Karpas-422 (cell line): ENCODE results near the gene KIT. TPM values are rescaled to one million over a fixed set of nuclear protein-coding genes. Genes with fewer than 3 reads are reported as not detected.

Experiments used
- DNase-seq: peaks from one replicate; pipeline ENCODE4 v3.0.0-alpha.2; 2015
- H2AFZ ChIP-seq: fragments of 200-600 bp; sonication (generic); 2 replicates; pipeline ENCODE4 v1.6.1; 2014; ENCODE audit warnings: antibody characterized with exemption, low read length, mixed read lengths
- H3K27ac ChIP-seq: fragments of 200-600 bp; sonication (generic); 2 replicates; pipeline ENCODE4 v1.5.1; 2014; ENCODE audit warnings: mild to moderate bottlenecking, low read length, moderate library complexity
- H3K27me3 ChIP-seq: fragments of 200-600 bp; sonication (generic); 2 replicates; pipeline ENCODE4 v1.6.1; 2014; ENCODE audit warnings: low read length, mixed read lengths
- H3K36me3 ChIP-seq: fragments of 200-600 bp; sonication (generic); 2 replicates; pipeline ENCODE4 v1.6.1; 2014; ENCODE audit warnings: low read length, mixed read lengths; ENCODE audit not compliant: insufficient read depth
- H3K4me1 ChIP-seq: fragments of 200-600 bp; sonication (generic); 2 replicates; pipeline ENCODE4 v1.6.1; 2014; ENCODE audit warnings: mild to moderate bottlenecking, low read length, mixed read lengths
- H3K4me2 ChIP-seq: fragments of 200-600 bp; sonication (generic); 2 replicates; pipeline ENCODE4 v1.6.1; 2014; ENCODE audit warnings: low read length, low read depth, mild to moderate bottlenecking; ENCODE audit not compliant: poor library complexity, severe bottlenecking
- H3K4me3 ChIP-seq: fragments of 200-600 bp; sonication (generic); 2 replicates; pipeline ENCODE4 v1.5.1; 2014; ENCODE audit warnings: mild to moderate bottlenecking, antibody characterized with exemption, low read length, mixed read lengths
- H3K79me2 ChIP-seq: fragments of 200-600 bp; sonication (generic); 2 replicates; pipeline ENCODE4 v1.6.1; 2014; ENCODE audit warnings: mild to moderate bottlenecking, low read length, mixed read lengths
- H3K9ac ChIP-seq: fragments of 200-600 bp; sonication (generic); 2 replicates; pipeline ENCODE4 v1.6.0; 2014; ENCODE audit warnings: low read length
- H3K9me2 ChIP-seq: fragments of 200-600 bp; sonication (generic), shearing (Covaris generic); replicated peaks from 2 replicates; pipeline ENCODE4 v1.6.0; 2014; ENCODE audit warnings: mild to moderate bottlenecking, low read length, moderate library complexity; ENCODE audit not compliant: insufficient read depth
- H3K9me3 ChIP-seq: fragments of 300-700, 200-600 bp; sonication (generic); 2 replicates; pipeline ENCODE4 v1.6.1; 2014; ENCODE audit warnings: low read length, mixed read lengths
- H4K20me1 ChIP-seq: fragments of 200-600 bp; sonication (generic); 2 replicates; pipeline ENCODE4 v1.6.1; 2014; ENCODE audit warnings: mild to moderate bottlenecking, antibody characterized with exemption, low read length, low read depth; ENCODE audit not compliant: insufficient read depth
- total RNA-seq: library from RNA; depleted of rRNA; stranded (reverse); fragments of >200 nt; shearing (Covaris generic); gene quantifications from 2 replicates; pipeline ENCODE4 v1.2.3, GENCODE V29; 2014; ENCODE audit warnings: low replicate concordance

Gene KIT
- total RNA-seq, 1 experiment from 2014 or later: not detected

- H3K9me3 ChIP-seq: no peaks in the 10 kb centered on the region
- no peaks in the 10 kb centered on the region for H4K20me1 ChIP-seq
- H2AFZ ChIP-seq: no peak overlapping the region
- H3K79me2 ChIP-seq: no peaks in the 10 kb centered on the region
- H3K4me3 ChIP-seq: no peak overlapping the region
- no peaks in the 10 kb centered on the region for H3K36me3 ChIP-seq
- H3K27me3 ChIP-seq: no peaks in the 10 kb centered on the region
- H3K27ac ChIP-seq: no peak overlapping the region
- no peak overlapping the region for H3K4me2 ChIP-seq
- no peaks in the 10 kb centered on the region for H3K4me1 ChIP-seq
- H3K9ac ChIP-seq: no peak overlapping the region
- no peak for DNase-seq
- H3K9me2 ChIP-seq: no peaks in the 10 kb centered on the region
Observed at GRCh38 chr4:54677853-54678650, 20.3 kb downstream of the KIT start.

GRCh38 chr4:54678826-54679225 is 21.1 kb downstream of the KIT start:
- Histone ChIP-seq H3K9me2 (no peaks in the 10 kb centered on the region), H4K20me1 (no peaks in the 10 kb centered on the region), H2AFZ (no peak overlapping the region), H3K27me3 (no peaks in the 10 kb centered on the region), H3K9ac (no peak overlapping the region), H3K9me3 (no peaks in the 10 kb centered on the region), H3K79me2 (no peaks in the 10 kb centered on the region), H3K4me2 (no peak overlapping the region), H3K4me3 (no peak overlapping the region), H3K36me3 (no peaks in the 10 kb centered on the region), H3K27ac (no peak overlapping the region), H3K4me1 (no peaks in the 10 kb centered on the region)
- no peak for DNase-seq

- Histone ChIP-seq H4K20me1 (no peaks in the 10 kb centered on the region), H3K27me3 (no peaks in the 10 kb centered on the region), H2AFZ (no peak overlapping the region), H3K27ac (no peak overlapping the region), H3K9me3 (no peaks in the 10 kb centered on the region), H3K9ac (no peak overlapping the region), H3K4me1 (no peaks in the 10 kb centered on the region), H3K9me2 (no peaks in the 10 kb centered on the region), H3K79me2 (no peaks in the 10 kb centered on the region), H3K36me3 (no peaks in the 10 kb centered on the region), H3K4me2 (no peak overlapping the region), H3K4me3 (no peak overlapping the region)
- DNase-seq: no peak
Observed at GRCh38 chr4:54679813-54680212, 22.1 kb downstream of the KIT start.

GRCh38 chr4:54683616-54684346 is 26.0 kb downstream of the KIT start:
- no peak overlapping the region for H3K4me3 ChIP-seq
- H3K4me1 ChIP-seq: peaks cover 12% of the 10 kb centered on the region
- no peak overlapping the region for H3K9ac ChIP-seq
- H3K9me2 ChIP-seq: no peaks in the 10 kb centered on the region
- no peaks in the 10 kb centered on the region for H3K9me3 ChIP-seq
- no peaks in the 10 kb centered on the region for H3K36me3 ChIP-seq
- no peaks in the 10 kb centered on the region for H3K79me2 ChIP-seq
- peak; percentile 81 for DNase-seq
- H4K20me1 ChIP-seq: no peaks in the 10 kb centered on the region
- no peak overlapping the region for H3K27ac ChIP-seq
- H3K4me2 ChIP-seq: no peak overlapping the region
- no peak overlapping the region for H2AFZ ChIP-seq
- no peaks in the 10 kb centered on the region for H3K27me3 ChIP-seq

GRCh38 chr4:54685810-54686209 is 28.1 kb downstream of the KIT start:
- H3K27me3 ChIP-seq: no peaks in the 10 kb centered on the region
- H3K4me2 ChIP-seq: no peak overlapping the region
- no peak for DNase-seq
- H3K9me3 ChIP-seq: no peaks in the 10 kb centered on the region
- H3K36me3 ChIP-seq: no peaks in the 10 kb centered on the region
- no peak overlapping the region for H3K9ac ChIP-seq
- no peaks in the 10 kb centered on the region for H3K9me2 ChIP-seq
- no peak overlapping the region for H2AFZ ChIP-seq
- no peak overlapping the region for H3K27ac ChIP-seq
- H3K4me1 ChIP-seq: peaks cover 12% of the 10 kb centered on the region
- H3K79me2 ChIP-seq: no peaks in the 10 kb centered on the region
- no peaks in the 10 kb centered on the region for H4K20me1 ChIP-seq
- no peak overlapping the region for H3K4me3 ChIP-seq

- no peaks in the 10 kb centered on the region for H3K27me3 ChIP-seq
- no peak overlapping the region; the same call in 1 of the 2 replicates for H2AFZ ChIP-seq
- no peaks in the 10 kb centered on the region for H3K79me2 ChIP-seq
- no peaks in the 10 kb centered on the region for H3K9me3 ChIP-seq
- H3K4me2 ChIP-seq: no peak overlapping the region
- no peaks in the 10 kb centered on the region for H3K36me3 ChIP-seq
- H3K4me1 ChIP-seq: peaks cover 12% of the 10 kb centered on the region
- no peak overlapping the region for H3K9ac ChIP-seq
- no peaks in the 10 kb centered on the region for H3K9me2 ChIP-seq
- no peaks in the 10 kb centered on the region for H4K20me1 ChIP-seq
- peak; percentile 51 for DNase-seq
- no peak overlapping the region for H3K27ac ChIP-seq
- no peak overlapping the region for H3K4me3 ChIP-seq
Observed at GRCh38 chr4:54687887-54688841, 30.4 kb downstream of the KIT start.

- Histone ChIP-seq H4K20me1 (no peaks in the 10 kb centered on the region), H3K4me1 (no peaks in the 10 kb centered on the region), H2AFZ (no peak overlapping the region), H3K27me3 (no peaks in the 10 kb centered on the region), H3K36me3 (no peaks in the 10 kb centered on the region), H3K4me2 (no peak overlapping the region), H3K9ac (no peak overlapping the region), H3K9me3 (no peaks in the 10 kb centered on the region), H3K79me2 (no peaks in the 10 kb centered on the region), H3K4me3 (no peak overlapping the region), H3K27ac (no peak overlapping the region), H3K9me2 (no peaks in the 10 kb centered on the region)
- no peak for DNase-seq
Observed at GRCh38 chr4:54695337-54695736, 37.6 kb downstream of the KIT start.

- no peak overlapping the region for H3K27ac ChIP-seq
- no peaks in the 10 kb centered on the region for H3K9me2 ChIP-seq
- H3K4me2 ChIP-seq: no peak overlapping the region
- no peaks in the 10 kb centered on the region for H3K4me1 ChIP-seq
- no peak overlapping the region for H2AFZ ChIP-seq
- no peaks in the 10 kb centered on the region for H3K79me2 ChIP-seq
- no peaks in the 10 kb centered on the region for H3K36me3 ChIP-seq
- no peak for DNase-seq
- H3K27me3 ChIP-seq: no peaks in the 10 kb centered on the region
- H3K9ac ChIP-seq: no peak overlapping the region
- no peaks in the 10 kb centered on the region for H4K20me1 ChIP-seq
- no peak overlapping the region for H3K4me3 ChIP-seq
- no peaks in the 10 kb centered on the region for H3K9me3 ChIP-seq
Observed at GRCh38 chr4:54695788-54696187, 38.0 kb downstream of the KIT start.
